Measurements from ENCODE around the gene CREBBP.

GRCh38 chr16:3879887-3880564 lies 487 bp downstream of the CREBBP start:
- no peak for TF ChIP-seq POLR2A (IDR thresholded peaks at IDR 0.05; ENCODE audit: low read depth, low read length)
- no peak for TF ChIP-seq EZH2 (IDR thresholded peaks at IDR 0.05; ENCODE audit: borderline replicate concordance, low read depth, low read length, severe bottlenecking)
- peak in 1 of 2 donors; percentile 25 for TF ChIP-seq CTCF (IDR thresholded peaks at IDR 0.05; ENCODE audit: extremely low read depth in 1 of 2, insufficient read depth in 1 of 2, low read depth in 1 of 2, low read length in 2 of 2)
- TF ChIP-seq, protein P1, sequence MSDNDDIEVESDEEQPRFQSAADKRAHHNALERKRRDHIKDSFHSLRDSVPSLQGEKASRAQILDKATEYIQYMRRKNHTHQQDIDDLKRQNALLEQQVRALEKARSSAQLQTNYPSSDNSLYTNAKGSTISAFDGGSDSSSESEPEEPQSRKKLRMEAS (IDR thresholded peaks at IDR 0.05; ENCODE audit: insufficient read depth, insufficient read length), result no peak
- no peak for TF ChIP-seq POLR2AphosphoS5 (IDR thresholded peaks at IDR 0.05; ENCODE audit: insufficient read depth, low read depth, low read length)
- TF ChIP-seq FOS (IDR thresholded peaks at IDR 0.05; ENCODE audit: borderline replicate concordance, insufficient read depth, low read length), result no peak
- TF ChIP-seq MYC (IDR thresholded peaks at IDR 0.05; ENCODE audit: low read depth, low read length), result no peak
- TF ChIP-seq JUN (IDR thresholded peaks at IDR 0.05; ENCODE audit: borderline replicate concordance, insufficient read depth, insufficient read length, low read depth), result no peak

Measured in endothelial cell of umbilical vein (primary cell).